SH-SY5Y (cell line): Measurements from ENCODE around the gene SYS1.
A peak's percentile ranks its signal among the peaks of the same experiment; 100 is the strongest.

Experiments used
- GATA2 ChIP-seq: IDR thresholded peaks from 2 replicates; pipeline ENCODE4 v1.6.1; 2011; ENCODE audit warnings: mild to moderate bottlenecking, low read depth, low read length
- GATA3 ChIP-seq: IDR thresholded peaks from 2 replicates; pipeline ENCODE4 v1.6.1; 2011; ENCODE audit warnings: low read depth, mild to moderate bottlenecking, low read length, moderate library complexity

Gene SYS1

GRCh38 chr20:45404438-45404837, 41.5 kb downstream of the SYS1 start:
- no peak for TF ChIP-seq GATA2
- TF ChIP-seq GATA3: no peak

- TF ChIP-seq GATA2: no peak
- no peak for TF ChIP-seq GATA3
Observed at GRCh38 chr20:45405571-45406259, 42.8 kb downstream of the SYS1 start.

- TF ChIP-seq GATA3: no peak
- TF ChIP-seq GATA2: no peak
Observed at GRCh38 chr20:45406260-45407066, 43.5 kb downstream of the SYS1 start.

- TF ChIP-seq GATA2 (no peak), GATA3 (no peak)
Observed at GRCh38 chr20:45407067-45407745, 44.2 kb downstream of the SYS1 start.

GRCh38 chr20:45407783-45408645, 45.1 kb downstream of the SYS1 start, which contains the start of gene DBNDD2:
Gene DBNDD2, plus strand, starts transcription at chr20:45408289. Its CDS starts 179 bp downstream, at chr20:45408468.
- TF ChIP-seq GATA3 (no peak), GATA2 (no peak)

- TF ChIP-seq GATA3 (no peak), GATA2 (no peak)
Observed at GRCh38 chr20:45408646-45409213, 45.8 kb downstream of the SYS1 start.

GRCh38 chr20:45409521-45410272, 46.7 kb downstream of the SYS1 start:
- TF ChIP-seq GATA2 (no peak), GATA3 (no peak)

GRCh38 chr20:45410887-45411286, 47.9 kb downstream of the SYS1 start:
- no peak for TF ChIP-seq GATA3
- TF ChIP-seq GATA2: no peak

- TF ChIP-seq GATA3 (no peak), GATA2 (no peak)
Observed at GRCh38 chr20:45412653-45413052, 49.7 kb downstream of the SYS1 start.

- no peak for TF ChIP-seq GATA3
- no peak for TF ChIP-seq GATA2
Observed at GRCh38 chr20:45413479-45413878, 50.5 kb downstream of the SYS1 start.

GRCh38 chr20:45415822-45416637, 53.1 kb downstream of the SYS1 start, which contains the start of gene PIGT:
Gene PIGT, plus strand, starts transcription at chr20:45416141. Its CDS starts 16 bp downstream, at chr20:45416157.
- peak; percentile 47; the same call in 1 of the 2 replicates for TF ChIP-seq GATA2
- no peak for TF ChIP-seq GATA3

- TF ChIP-seq GATA2 (no peak), GATA3 (no peak)
Observed at GRCh38 chr20:45416917-45417316, 54.0 kb downstream of the SYS1 start.
